Osteoblast (primary cell): ENCODE results near the gene GALNS. TPM values are rescaled to one million over a fixed set of nuclear protein-coding genes. Genes with fewer than 3 reads are reported as not detected.

Experiments used
- DNase-seq: peaks from one replicate; pipeline ENCODE4 v3.0.0; 2011; ENCODE audit warnings: low spot score, mixed read lengths; ENCODE audit not compliant: insufficient read length; ENCODE audit errors: missing footprints
- H2AFZ ChIP-seq: 2 replicates; pipeline ENCODE4 v1.6.0; 2011; ENCODE audit warnings: mild to moderate bottlenecking, low read length
- H3K27ac ChIP-seq: 2 replicates; pipeline ENCODE4 v1.5.1; 2011; ENCODE audit warnings: mild to moderate bottlenecking, low read depth, low read length, moderate library complexity
- H3K27me3 ChIP-seq: 2 replicates; pipeline ENCODE4 v1.6.0; 2012; ENCODE audit warnings: mild to moderate bottlenecking, control low read depth, inconsistent platforms, low read length, moderate library complexity; ENCODE audit not compliant: insufficient read depth
- H3K36me3 ChIP-seq: 2 replicates; pipeline ENCODE4 v1.5.1; 2011; ENCODE audit warnings: mild to moderate bottlenecking, low read length, control low read depth, moderate library complexity; ENCODE audit not compliant: insufficient read depth
- H3K4me1 ChIP-seq: 2 replicates; pipeline ENCODE4 v1.5.1; 2011; ENCODE audit warnings: mild to moderate bottlenecking, low read length, control low read depth, moderate library complexity; ENCODE audit not compliant: insufficient read depth
- H3K4me2 ChIP-seq: 2 replicates; pipeline ENCODE4 v1.6.0; 2011; ENCODE audit warnings: mild to moderate bottlenecking, low read length; ENCODE audit not compliant: insufficient read depth
- H3K4me3 ChIP-seq: fragments of 200-600 bp; sonication (generic); 3 replicates; pipeline ENCODE4 v1.5.1; 2012; ENCODE audit warnings: mild to moderate bottlenecking, low read length, inconsistent platforms; ENCODE audit not compliant: insufficient read depth
- H3K79me2 ChIP-seq: 2 replicates; pipeline ENCODE4 v1.6.0; 2012; ENCODE audit warnings: mild to moderate bottlenecking, low read length, control low read depth, inconsistent platforms; ENCODE audit not compliant: insufficient read depth
- H3K9me3 ChIP-seq: 2 replicates; pipeline ENCODE4 v1.5.1; 2011; ENCODE audit warnings: low read depth, low read length, control low read depth
- H4K20me1 ChIP-seq: 2 replicates; pipeline ENCODE4 v1.6.0; 2012; ENCODE audit warnings: mild to moderate bottlenecking, low read length, control low read depth; ENCODE audit not compliant: insufficient read depth
- total RNA-seq: library from RNA; depleted of rRNA; stranded (reverse); fragments of >200 nt; gene quantifications from 2 replicates; pipeline ENCODE4 v1.2.3, GENCODE V29; 2012
- TF ChIP-seq, protein P1 (sequence below): IDR thresholded peaks from 2 replicates; pipeline ENCODE4 v1.5.1; 2011; ENCODE audit warnings: mild to moderate bottlenecking, low read depth, low read length, moderate library complexity; ENCODE audit errors: extremely low read depth

Gene GALNS
- total RNA-seq, 1 donor: 48.1 TPM

DNA sequence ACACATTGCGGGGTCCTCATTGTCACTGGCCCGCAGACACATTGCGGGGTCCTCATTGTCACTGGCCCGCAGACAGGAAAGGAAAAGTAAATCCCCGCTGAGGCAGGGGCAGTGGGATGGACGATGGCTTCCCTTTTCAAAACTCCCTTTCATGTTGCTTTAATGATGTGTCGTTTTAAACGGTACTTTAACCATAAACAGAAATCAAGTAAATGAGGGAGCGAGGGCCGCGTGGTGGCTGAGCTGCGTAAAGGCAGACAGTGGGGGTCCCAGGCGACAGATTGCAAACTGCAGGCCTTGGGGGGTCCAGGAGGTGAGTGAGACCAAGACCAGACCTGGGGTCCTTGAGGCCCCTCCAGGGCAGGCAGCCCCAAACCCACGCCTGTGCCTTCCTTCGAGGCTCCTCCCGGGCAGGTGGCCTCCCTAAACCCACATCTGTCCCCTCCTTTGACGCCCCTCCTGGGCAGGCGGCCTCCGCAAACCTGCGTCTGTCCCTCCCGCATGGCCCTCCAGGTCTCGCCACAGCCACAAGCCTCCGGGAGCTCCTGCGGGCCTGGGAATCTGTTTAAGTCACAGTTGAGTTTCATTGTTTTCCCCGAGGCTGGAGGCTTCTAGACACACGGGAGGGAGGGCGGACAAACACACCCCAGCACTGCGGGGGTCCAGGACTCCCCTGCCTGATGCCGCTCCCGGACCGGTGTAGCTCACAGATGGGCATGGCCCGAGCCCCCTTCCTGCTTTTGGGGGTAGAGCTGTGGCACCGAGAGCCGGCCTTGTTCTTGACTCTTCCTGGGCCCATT is 79.1 kb downstream of the GALNS start:
- no peak overlapping the region for H3K4me3 ChIP-seq
- no peaks in the 10 kb centered on the region for H3K27me3 ChIP-seq
- TF ChIP-seq, protein P1, sequence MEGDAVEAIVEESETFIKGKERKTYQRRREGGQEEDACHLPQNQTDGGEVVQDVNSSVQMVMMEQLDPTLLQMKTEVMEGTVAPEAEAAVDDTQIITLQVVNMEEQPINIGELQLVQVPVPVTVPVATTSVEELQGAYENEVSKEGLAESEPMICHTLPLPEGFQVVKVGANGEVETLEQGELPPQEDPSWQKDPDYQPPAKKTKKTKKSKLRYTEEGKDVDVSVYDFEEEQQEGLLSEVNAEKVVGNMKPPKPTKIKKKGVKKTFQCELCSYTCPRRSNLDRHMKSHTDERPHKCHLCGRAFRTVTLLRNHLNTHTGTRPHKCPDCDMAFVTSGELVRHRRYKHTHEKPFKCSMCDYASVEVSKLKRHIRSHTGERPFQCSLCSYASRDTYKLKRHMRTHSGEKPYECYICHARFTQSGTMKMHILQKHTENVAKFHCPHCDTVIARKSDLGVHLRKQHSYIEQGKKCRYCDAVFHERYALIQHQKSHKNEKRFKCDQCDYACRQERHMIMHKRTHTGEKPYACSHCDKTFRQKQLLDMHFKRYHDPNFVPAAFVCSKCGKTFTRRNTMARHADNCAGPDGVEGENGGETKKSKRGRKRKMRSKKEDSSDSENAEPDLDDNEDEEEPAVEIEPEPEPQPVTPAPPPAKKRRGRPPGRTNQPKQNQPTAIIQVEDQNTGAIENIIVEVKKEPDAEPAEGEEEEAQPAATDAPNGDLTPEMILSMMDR: no peak
- peaks cover 60% of the 10 kb centered on the region for H3K4me1 ChIP-seq
- H4K20me1 ChIP-seq: peaks cover 75% of the 10 kb centered on the region
- no peak overlapping the region for H3K27ac ChIP-seq
- H3K79me2 ChIP-seq: peaks cover 93% of the 10 kb centered on the region
- no peak overlapping the region for H3K4me2 ChIP-seq
- H3K36me3 ChIP-seq: no peaks in the 10 kb centered on the region
- H2AFZ ChIP-seq: no peak overlapping the region
- no peaks in the 10 kb centered on the region for H3K9me3 ChIP-seq
- peak; percentile 34 for DNase-seq

DNA sequence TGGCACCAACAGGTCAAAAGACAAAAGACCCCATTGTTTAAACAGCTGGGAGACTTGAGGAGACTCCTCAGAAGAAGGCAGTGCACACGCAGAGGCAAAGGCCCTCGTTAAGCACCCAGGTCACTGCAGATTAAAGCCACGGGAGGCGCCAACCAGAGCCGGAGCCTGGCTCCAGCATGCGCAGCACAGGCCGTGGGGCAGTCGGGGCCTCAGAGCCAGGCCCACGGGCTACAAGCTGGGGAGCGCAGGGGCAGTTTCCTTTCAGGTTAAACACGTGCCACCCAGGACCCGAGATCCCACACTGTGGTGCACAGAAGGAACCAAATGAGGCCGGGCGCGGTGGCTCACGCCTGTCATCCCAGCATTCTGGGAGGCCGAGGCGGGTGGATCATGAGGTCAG is 80.9 kb downstream of the GALNS start:
- H3K36me3 ChIP-seq: no peaks in the 10 kb centered on the region
- no peaks in the 10 kb centered on the region for H3K9me3 ChIP-seq
- DNase-seq: peak; percentile 38
- peaks cover 91% of the 10 kb centered on the region for H3K79me2 ChIP-seq
- no peaks in the 10 kb centered on the region for H3K27me3 ChIP-seq
- H4K20me1 ChIP-seq: peaks cover 67% of the 10 kb centered on the region
- H3K4me2 ChIP-seq: no peak overlapping the region
- no peak overlapping the region for H3K4me3 ChIP-seq
- H3K27ac ChIP-seq: no peak overlapping the region
- no peak overlapping the region for H2AFZ ChIP-seq
- peaks cover 56% of the 10 kb centered on the region for H3K4me1 ChIP-seq
- TF ChIP-seq, protein P1: no peak

DNA sequence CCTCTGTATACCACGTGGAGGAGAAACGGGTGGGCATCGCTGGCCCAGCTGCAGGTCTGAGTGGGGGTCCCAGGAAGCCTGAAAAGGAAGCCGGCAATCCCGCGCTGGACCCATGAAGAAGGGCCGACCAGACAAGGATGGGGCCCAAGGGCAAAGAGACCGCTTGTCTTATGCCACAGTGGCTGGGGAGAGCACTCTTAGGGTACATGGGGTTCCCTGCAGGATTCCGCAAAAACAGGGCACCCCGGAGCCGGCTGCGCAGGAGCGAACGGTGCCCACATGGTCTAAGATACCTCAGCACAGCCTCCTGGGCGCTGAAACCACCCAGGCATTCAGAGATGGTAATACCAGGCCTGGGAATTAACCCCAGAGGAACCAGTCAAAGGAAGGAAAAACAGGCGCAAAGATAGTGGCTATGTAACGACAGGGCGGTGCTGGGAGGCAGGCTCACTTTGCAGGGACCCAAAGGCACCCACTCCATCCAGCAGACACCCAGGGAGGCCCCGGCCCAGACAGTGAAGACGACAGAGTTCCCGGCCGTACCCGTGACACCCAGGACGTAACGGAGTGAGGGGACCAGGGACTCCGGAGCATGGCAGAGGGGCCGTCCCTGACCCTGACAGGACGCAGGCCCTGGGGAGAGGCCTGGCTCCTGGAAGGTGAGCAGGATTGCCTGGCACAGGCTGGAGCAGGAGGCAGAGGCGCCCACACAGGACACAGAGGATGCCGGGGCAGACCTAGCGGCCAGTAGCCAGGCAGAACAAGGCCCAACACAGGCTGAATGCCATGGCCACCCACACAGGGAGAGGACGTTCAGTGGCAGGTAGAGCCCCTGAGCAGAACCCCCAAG is 82.0 kb downstream of the GALNS start:
- Histone ChIP-seq H3K9me3 (no peaks in the 10 kb centered on the region), H3K4me1 (peaks cover 56% of the 10 kb centered on the region)

More for the DNA sequence above, 82.0 kb downstream of the GALNS start:
- peak overlapping the region; percentile 55 for H3K4me2 ChIP-seq
- TF ChIP-seq, protein P1: no peak
- no peak overlapping the region for H2AFZ ChIP-seq
- H3K27ac ChIP-seq: peak overlapping the region; percentile 67
- peaks cover 67% of the 10 kb centered on the region for H4K20me1 ChIP-seq
- peaks cover 91% of the 10 kb centered on the region for H3K79me2 ChIP-seq
- H3K36me3 ChIP-seq: no peaks in the 10 kb centered on the region
- no peaks in the 10 kb centered on the region for H3K27me3 ChIP-seq
- H3K4me3 ChIP-seq: no peak overlapping the region
- DNase-seq: peak; percentile 76
